Effector memory CD8-positive, alpha-beta T cell (primary cell): ENCODE data around the gene PIP4K2C.
"Not testable (repeated sequence)": the region's sequence is repeated elsewhere in the genome, so short reads cannot be mapped to it uniquely, and the experiment has no call there.

Experiments used
- ATAC-seq: fragments of 150-1000 bp; cut with Tn5 transposase; replicated peaks from 2 replicates; pipeline ENCODE4 v1.10.0; 2021; ENCODE audit warnings: mild to moderate bottlenecking, moderate library complexity
- DNase-seq, 3 experiments: peaks; one replicate each; pipeline ENCODE4 v3.0.0; 2021
- H3K27ac Mint-ChIP-seq, 2 donors: one replicate each; pipeline ENCODE4 v1.8.0; 2022; ENCODE audit warnings: mild to moderate bottlenecking in 2 of 2, mixed read lengths in 2 of 2, moderate library complexity in 2 of 2
- H3K27me3 Mint-ChIP-seq, 2 donors: one replicate each; pipeline ENCODE4 v1.8.0; 2022; ENCODE audit warnings: mixed read lengths in 2 of 2
- H3K36me3 Mint-ChIP-seq: one replicate; pipeline ENCODE4 v1.8.0; 2022; ENCODE audit warnings: mild to moderate bottlenecking, moderate library complexity, mixed read lengths; ENCODE audit not compliant: insufficient read depth
- H3K4me1 Mint-ChIP-seq, 2 donors: one replicate each; pipeline ENCODE4 v1.8.0; 2022; ENCODE audit warnings: low read depth in 2 of 2, mixed read lengths in 2 of 2
- H3K4me3 Mint-ChIP-seq, 2 donors: one replicate each; pipeline ENCODE4 v1.8.0; 2022; ENCODE audit warnings: mild to moderate bottlenecking in 2 of 2, mixed read lengths in 2 of 2, moderate library complexity in 2 of 2
- H3K9me3 Mint-ChIP-seq, 2 donors: one replicate each; pipeline ENCODE4 v1.8.0; 2022; ENCODE audit warnings: mixed read lengths in 2 of 2

The PIP4K2C gene

DNA sequence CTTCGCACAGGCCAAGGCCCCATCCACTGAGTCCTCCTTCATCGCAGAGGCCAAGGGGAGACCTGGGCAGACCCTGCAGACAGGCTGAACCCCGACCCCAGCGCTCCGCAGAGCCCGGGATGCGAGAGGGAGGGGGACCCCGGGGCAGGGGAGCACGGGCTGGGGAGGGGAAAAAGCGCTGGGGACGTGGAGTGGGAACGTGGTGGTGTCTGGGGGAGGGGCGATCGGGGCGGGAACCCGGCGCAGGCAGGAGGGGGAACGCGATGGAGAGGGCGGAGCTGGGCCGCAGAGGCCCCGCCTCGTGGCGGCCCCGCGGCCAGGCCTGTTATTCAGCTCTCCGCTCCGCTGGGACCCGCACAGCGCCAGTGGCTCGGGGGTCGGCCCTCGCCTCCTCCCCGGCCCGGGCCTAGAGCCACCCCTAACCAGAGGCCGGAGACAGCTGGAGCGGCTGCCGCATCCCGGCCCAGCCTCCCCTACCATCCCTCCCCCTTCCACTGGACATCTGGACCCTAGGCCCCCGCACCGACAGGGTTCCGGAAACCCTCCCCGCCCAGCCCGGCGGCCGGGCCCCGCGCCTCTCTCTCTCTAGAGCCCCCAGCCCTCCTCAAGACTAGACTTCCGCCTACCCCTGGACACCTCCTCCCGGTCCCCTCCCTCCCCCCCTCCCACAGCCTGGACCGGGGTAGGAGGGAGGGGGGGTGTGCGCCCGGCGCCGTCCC lies 20.3 kb downstream of the PIP4K2C start, which contains the start of gene ARHGEF25:
Gene ARHGEF25 (plus strand): TSS at position 328 of the 719 bp plus-strand sequence. CDS start 460 bp downstream, outside the sequence.
- Mint-ChIP-seq H3K4me1 (peaks cover 4 to 8% of the 10 kb centered on the region in 2 donors), H3K27ac (no peak within 1 kb of the TSS), H3K4me3 (peak within 1 kb of the TSS; percentile 71 to 85), H3K36me3 (no peaks in the 10 kb centered on the region), H3K9me3 (no peaks in the 10 kb centered on the region), H3K27me3 (peaks cover 8 to 42% of the 10 kb centered on the region in 2 donors)
- ATAC-seq (peak; percentile 78), DNase-seq (no peak)

GRCh38 chr12:57611827-57612710 lies 21.1 kb downstream of the PIP4K2C start:
- Mint-ChIP-seq H3K36me3 (no peaks in the 10 kb centered on the region), H3K4me1 (peaks cover 4 to 8% of the 10 kb centered on the region in 2 donors), H3K27ac (no peak overlapping the region), H3K9me3 (no peaks in the 10 kb centered on the region), H3K27me3 (peaks cover 16 to 50% of the 10 kb centered on the region in 2 donors), H3K4me3 (peak overlapping the region; percentile 38 to 71)
- ATAC-seq (no peak), DNase-seq (no peak)

GRCh38 chr12:57612711-57613426 lies 21.9 kb downstream of the PIP4K2C start:
- Mint-ChIP-seq H3K27me3 (peaks cover 24 to 58% of the 10 kb centered on the region in 2 donors), H3K36me3 (no peaks in the 10 kb centered on the region), H3K4me3 (peak overlapping the region in 1 of 2 donors; percentile 38), H3K4me1 (peaks cover 4 to 8% of the 10 kb centered on the region in 2 donors), H3K27ac (no peak overlapping the region), H3K9me3 (no peaks in the 10 kb centered on the region)
- ATAC-seq (no peak), DNase-seq (no peak)

DNA sequence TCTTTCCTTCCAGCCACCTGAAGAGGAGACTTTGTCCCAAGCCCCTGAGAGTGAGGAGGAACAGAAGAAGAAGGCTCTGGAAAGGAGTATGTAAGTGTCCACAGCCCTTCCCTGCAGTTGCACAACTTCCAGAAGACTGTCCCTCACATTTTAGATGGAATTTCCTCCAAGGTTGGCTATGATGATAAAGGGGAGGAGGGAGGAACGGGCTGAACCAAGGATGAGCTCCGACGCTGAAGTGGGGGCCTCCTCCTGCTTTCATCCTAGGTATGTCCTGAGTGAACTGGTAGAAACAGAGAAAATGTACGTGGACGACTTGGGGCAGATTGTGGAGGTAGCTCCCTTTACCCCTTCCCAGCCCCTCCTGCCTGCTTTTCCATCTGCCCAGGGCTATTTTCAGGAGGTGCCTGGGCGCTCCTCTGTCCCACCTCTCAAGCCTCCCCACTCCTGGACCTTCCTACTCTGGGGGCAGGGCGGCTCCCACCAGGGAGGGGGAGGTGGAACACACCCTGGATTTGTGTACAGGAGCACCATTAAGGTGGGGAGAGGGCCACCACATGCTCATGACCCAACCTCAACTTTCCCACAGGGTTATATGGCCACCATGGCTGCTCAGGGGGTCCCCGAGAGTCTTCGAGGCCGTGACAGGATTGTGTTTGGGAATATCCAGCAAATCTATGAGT lies 22.6 kb downstream of the PIP4K2C start:
- H3K4me1 Mint-ChIP-seq = peaks cover 4 to 8% of the 10 kb centered on the region in 2 donors
- H3K9me3 Mint-ChIP-seq = no peaks in the 10 kb centered on the region
- H3K36me3 Mint-ChIP-seq = no peaks in the 10 kb centered on the region
- DNase-seq = no peak
- H3K4me3 Mint-ChIP-seq = no peak overlapping the region
- H3K27me3 Mint-ChIP-seq = peaks cover 28 to 65% of the 10 kb centered on the region in 2 donors
- no peak overlapping the region for H3K27ac Mint-ChIP-seq
- ATAC-seq = no peak

GRCh38 chr12:57614178-57614947 lies 23.4 kb downstream of the PIP4K2C start:
- ATAC-seq = no peak
- no peak overlapping the region for H3K4me3 Mint-ChIP-seq
- no peaks in the 10 kb centered on the region for H3K36me3 Mint-ChIP-seq
- no peak for DNase-seq
- no peak overlapping the region for H3K27ac Mint-ChIP-seq
- H3K27me3 Mint-ChIP-seq = peaks cover 35 to 73% of the 10 kb centered on the region in 2 donors
- H3K4me1 Mint-ChIP-seq = peaks cover 4 to 12% of the 10 kb centered on the region in 2 donors
- H3K9me3 Mint-ChIP-seq = no peaks in the 10 kb centered on the region

GRCh38 chr12:57614948-57615500 lies 24.0 kb downstream of the PIP4K2C start:
- peaks cover 41 to 79% of the 10 kb centered on the region in 2 donors for H3K27me3 Mint-ChIP-seq
- peaks cover 4 to 17% of the 10 kb centered on the region in 2 donors for H3K4me1 Mint-ChIP-seq
- H3K9me3 Mint-ChIP-seq = no peaks in the 10 kb centered on the region
- no peak for ATAC-seq
- no peaks in the 10 kb centered on the region for H3K36me3 Mint-ChIP-seq
- H3K4me3 Mint-ChIP-seq = no peak overlapping the region
- no peak overlapping the region for H3K27ac Mint-ChIP-seq
- no peak for DNase-seq

GRCh38 chr12:57615637-57616036 lies 24.6 kb downstream of the PIP4K2C start:
- Mint-ChIP-seq H3K27ac (no peak overlapping the region), H3K36me3 (no peaks in the 10 kb centered on the region), H3K4me1 (peaks cover 4 to 19% of the 10 kb centered on the region in 2 donors), H3K27me3 (peaks cover 41 to 85% of the 10 kb centered on the region in 2 donors), H3K9me3 (no peaks in the 10 kb centered on the region), H3K4me3 (no peak overlapping the region)
- ATAC-seq = no peak
- DNase-seq = no peak

- Mint-ChIP-seq H3K4me3 (no peak overlapping the region), H3K36me3 (no peaks in the 10 kb centered on the region), H3K27ac (no peak overlapping the region), H3K9me3 (no peaks in the 10 kb centered on the region), H3K4me1 (peaks cover 13 to 23% of the 10 kb centered on the region in 2 donors), H3K27me3 (peaks cover 50 to 95% of the 10 kb centered on the region in 2 donors)
- DNase-seq (no peak), ATAC-seq (no peak)
These were observed 25.6 kb downstream of the PIP4K2C start for GRCh38 chr12:57616383-57617101.

- H3K27me3 Mint-ChIP-seq = peaks cover 64 to 100% of the 10 kb centered on the region in 2 donors
- no peak for ATAC-seq
- H3K27ac Mint-ChIP-seq = no peak overlapping the region
- no peaks in the 10 kb centered on the region for H3K9me3 Mint-ChIP-seq
- H3K4me1 Mint-ChIP-seq = peaks cover 20 to 32% of the 10 kb centered on the region in 2 donors
- no peak overlapping the region for H3K4me3 Mint-ChIP-seq
- H3K36me3 Mint-ChIP-seq = peaks cover 3% of the 10 kb centered on the region
- DNase-seq = no peak
These were observed 26.9 kb downstream of the PIP4K2C start for GRCh38 chr12:57617942-57618341.

DNA sequence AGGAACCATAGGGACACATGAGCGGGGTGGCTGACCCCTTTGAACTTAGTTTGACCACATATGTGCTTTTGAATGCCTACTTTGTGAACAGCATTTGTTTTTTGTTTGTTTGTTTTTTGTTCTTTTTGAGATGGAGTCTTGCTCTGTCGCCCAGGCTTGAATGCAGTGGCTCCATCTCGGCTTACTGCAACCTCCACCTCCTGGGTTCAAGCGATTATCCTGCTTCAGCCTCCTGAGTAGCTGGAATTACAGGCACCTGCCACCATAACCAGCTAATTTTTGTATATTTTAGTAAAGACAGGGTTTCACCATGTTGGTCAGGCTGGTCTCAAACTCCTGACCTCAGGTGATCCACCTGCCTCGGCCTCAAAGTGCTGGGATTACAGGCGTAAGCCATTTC lies 27.4 kb downstream of the PIP4K2C start:
- not testable (repeated sequence) for ATAC-seq, H3K36me3 Mint-ChIP-seq, DNase-seq, H3K27ac Mint-ChIP-seq, H3K9me3 Mint-ChIP-seq, H3K4me3 Mint-ChIP-seq
- peaks cover 20 to 32% of the 10 kb centered on the region in 2 donors for H3K4me1 Mint-ChIP-seq
- H3K27me3 Mint-ChIP-seq = peaks cover 69 to 100% of the 10 kb centered on the region in 2 donors

DNA sequence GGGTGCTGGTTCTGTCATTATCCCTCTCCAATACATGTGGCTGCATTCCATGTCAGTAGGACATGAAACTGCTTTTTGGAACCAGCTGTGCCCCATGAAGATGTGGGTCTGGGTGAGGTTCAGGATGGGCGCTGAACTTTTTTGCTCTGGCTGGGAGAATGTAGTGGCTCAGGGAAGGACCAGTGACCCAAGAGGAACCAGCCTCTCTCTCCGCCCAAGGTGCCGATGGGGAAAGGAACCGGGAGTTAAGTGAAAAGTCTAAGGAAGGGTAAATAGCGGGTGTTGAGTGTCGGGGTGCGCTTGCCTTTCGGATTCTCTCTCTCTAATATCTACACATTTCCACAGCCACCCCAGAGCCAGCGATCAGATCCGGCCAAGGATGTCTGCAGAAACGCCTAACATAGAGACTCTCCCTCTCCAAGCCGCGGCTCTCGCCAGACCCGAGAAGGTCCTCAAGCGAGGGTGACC lies 28.0 kb downstream of the PIP4K2C start:
- peak overlapping the region; percentile 54 to 62 for H3K4me3 Mint-ChIP-seq
- no peaks in the 10 kb centered on the region for H3K9me3 Mint-ChIP-seq
- H3K27me3 Mint-ChIP-seq = peaks cover 75 to 100% of the 10 kb centered on the region in 2 donors
- H3K4me1 Mint-ChIP-seq = peaks cover 20 to 32% of the 10 kb centered on the region in 2 donors
- H3K36me3 Mint-ChIP-seq = peaks cover 3% of the 10 kb centered on the region
- H3K27ac Mint-ChIP-seq = no peak overlapping the region
- DNase-seq (no peak), ATAC-seq (no peak)
